Testis (tissue), 2 donors: Measurements from ENCODE around the gene IST1.

Source experiments
- POLR2A ChIP-seq: fragments of 450-650 bp; IDR thresholded peaks from one replicate; pipeline ENCODE4 v1.6.1; 2017; ENCODE audit warnings: antibody characterized with exemption, mild to moderate bottlenecking, moderate library complexity
- TF ChIP-seq, protein P1 (sequence below), 3 experiments: fragments of 450-650 bp in 2 of 3; fragments of 200-600 bp in 1 of 3; sonication (generic) in 1 of 3; IDR thresholded peaks; one replicate each; pipeline ENCODE4 v1.5.1; 2016 to 2019; ENCODE audit warnings: antibody characterized with exemption in 3 of 3, mild to moderate bottlenecking in 2 of 3, moderate library complexity in 1 of 3

DNA sequence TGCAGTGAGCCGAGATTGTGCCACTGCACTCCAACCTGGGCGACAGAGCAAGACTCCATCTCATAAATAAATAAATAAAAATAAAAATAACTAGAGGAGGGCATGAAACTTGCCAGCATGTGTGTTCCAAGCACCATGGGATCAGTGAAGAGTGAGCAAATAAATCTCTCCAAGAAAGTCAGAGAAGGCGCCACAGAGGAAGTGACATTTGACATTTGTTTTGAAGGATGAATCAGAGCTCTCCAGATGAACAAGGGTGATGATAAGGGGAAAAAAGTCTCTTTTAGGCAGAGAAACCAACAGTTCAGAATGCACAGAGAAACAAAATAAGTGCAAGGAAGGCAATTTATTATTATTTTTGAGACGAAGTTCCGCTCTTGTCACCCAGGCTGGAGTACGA, 50.3 kb downstream of the IST1 start:
- TF ChIP-seq, protein P1, sequence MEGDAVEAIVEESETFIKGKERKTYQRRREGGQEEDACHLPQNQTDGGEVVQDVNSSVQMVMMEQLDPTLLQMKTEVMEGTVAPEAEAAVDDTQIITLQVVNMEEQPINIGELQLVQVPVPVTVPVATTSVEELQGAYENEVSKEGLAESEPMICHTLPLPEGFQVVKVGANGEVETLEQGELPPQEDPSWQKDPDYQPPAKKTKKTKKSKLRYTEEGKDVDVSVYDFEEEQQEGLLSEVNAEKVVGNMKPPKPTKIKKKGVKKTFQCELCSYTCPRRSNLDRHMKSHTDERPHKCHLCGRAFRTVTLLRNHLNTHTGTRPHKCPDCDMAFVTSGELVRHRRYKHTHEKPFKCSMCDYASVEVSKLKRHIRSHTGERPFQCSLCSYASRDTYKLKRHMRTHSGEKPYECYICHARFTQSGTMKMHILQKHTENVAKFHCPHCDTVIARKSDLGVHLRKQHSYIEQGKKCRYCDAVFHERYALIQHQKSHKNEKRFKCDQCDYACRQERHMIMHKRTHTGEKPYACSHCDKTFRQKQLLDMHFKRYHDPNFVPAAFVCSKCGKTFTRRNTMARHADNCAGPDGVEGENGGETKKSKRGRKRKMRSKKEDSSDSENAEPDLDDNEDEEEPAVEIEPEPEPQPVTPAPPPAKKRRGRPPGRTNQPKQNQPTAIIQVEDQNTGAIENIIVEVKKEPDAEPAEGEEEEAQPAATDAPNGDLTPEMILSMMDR (IDR thresholded peaks at IDR 0.05): no peak
- TF ChIP-seq POLR2A: no peak
